Stimulated activated naive CD4-positive, alpha-beta T cell treated with Interleukin-2 at 50 U/mL for 16 hours (primary cell): Measurements from ENCODE around the gene WDFY2.

Experiments
- DNase-seq: peaks from one replicate; lab custom pipeline; 2025; lab: John Stamatoyannopoulos, UW

Gene WDFY2

GRCh38 chr13:51771418-51772104 lies 187.3 kb downstream of the WDFY2 start:
- DNase-seq: no peak

- DNase-seq: no peak
These were observed 187.8 kb downstream of the WDFY2 start for GRCh38 chr13:51772105-51772455.

- DNase-seq: no peak
These were observed 188.5 kb downstream of the WDFY2 start for GRCh38 chr13:51772781-51773180.

GRCh38 chr13:51773515-51773914 lies 189.3 kb downstream of the WDFY2 start:
- DNase-seq: no peak

- no peak for DNase-seq
These were observed 191.9 kb downstream of the WDFY2 start for GRCh38 chr13:51776179-51776578.

GRCh38 chr13:51777921-51778320 lies 193.7 kb downstream of the WDFY2 start:
- no peak for DNase-seq

GRCh38 chr13:51778392-51778791 lies 194.1 kb downstream of the WDFY2 start:
- DNase-seq: no peak

- no peak for DNase-seq
These were observed 195.8 kb downstream of the WDFY2 start for GRCh38 chr13:51780099-51780498.

GRCh38 chr13:51781246-51782022 lies 197.2 kb downstream of the WDFY2 start:
- no peak for DNase-seq

GRCh38 chr13:51782026-51782710 lies 197.9 kb downstream of the WDFY2 start:
- no peak for DNase-seq

GRCh38 chr13:51783428-51784094 lies 199.3 kb downstream of the WDFY2 start:
- DNase-seq: no peak

- DNase-seq: no peak
These were observed 199.8 kb downstream of the WDFY2 start for GRCh38 chr13:51784097-51784496.

GRCh38 chr13:51785712-51786424 lies 201.6 kb downstream of the WDFY2 start:
- no peak for DNase-seq

GRCh38 chr13:51786425-51787265 lies 202.4 kb downstream of the WDFY2 start:
- no peak for DNase-seq

- DNase-seq: peak; percentile 45
These were observed 209.5 kb downstream of the WDFY2 start for GRCh38 chr13:51793570-51794271.

GRCh38 chr13:51794964-51795363 lies 210.7 kb downstream of the WDFY2 start:
- no peak for DNase-seq

GRCh38 chr13:51795419-51795818 lies 211.2 kb downstream of the WDFY2 start:
- DNase-seq: no peak

- DNase-seq: no peak
These were observed 212.3 kb downstream of the WDFY2 start for GRCh38 chr13:51796546-51796945.

- DNase-seq: peak; percentile 44
These were observed 213.6 kb downstream of the WDFY2 start for GRCh38 chr13:51797664-51798488.
